NCI-H2081 (cell line): Measurements from ENCODE around the gene SUSD1.

ENCODE experiments used
- DNase-seq, 2 experiments: peaks; one replicate each; lab custom pipeline; 2025; lab: John Stamatoyannopoulos, UW

SUSD1 gene

DNA sequence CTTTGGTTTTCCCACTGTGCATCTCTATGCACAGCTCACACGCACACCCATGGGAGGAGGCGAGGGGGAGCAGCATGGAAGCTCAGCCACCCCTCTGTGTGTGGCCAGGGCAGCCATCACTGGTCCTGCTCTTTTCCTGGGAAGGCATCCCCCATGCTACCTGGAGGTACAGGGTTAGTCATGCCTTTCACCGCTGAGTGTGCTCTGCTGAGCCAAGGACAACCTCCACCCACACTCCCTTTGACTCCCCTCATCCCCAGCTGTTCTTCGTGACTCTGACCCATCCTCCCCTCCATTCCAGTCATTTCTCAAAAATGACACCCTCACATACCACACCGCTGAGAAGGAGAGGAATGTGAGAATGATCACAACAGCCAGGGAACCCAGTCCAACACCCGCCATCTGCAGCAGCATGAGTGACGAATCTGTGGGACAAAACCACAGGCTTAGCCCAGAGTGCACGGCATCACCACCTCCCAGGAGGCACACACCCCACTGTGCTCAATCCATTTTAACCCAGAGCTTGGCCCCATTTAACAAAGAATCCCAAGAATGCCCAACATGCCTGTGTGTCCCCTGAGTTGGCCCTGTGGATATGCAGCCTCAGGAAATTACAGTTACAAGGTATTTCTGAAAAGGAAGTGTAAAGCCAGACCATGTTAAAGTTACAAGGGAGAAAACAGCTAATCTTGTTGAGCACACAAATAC lies 133.4 kb downstream of the SUSD1 start:
- no peak for DNase-seq

DNA sequence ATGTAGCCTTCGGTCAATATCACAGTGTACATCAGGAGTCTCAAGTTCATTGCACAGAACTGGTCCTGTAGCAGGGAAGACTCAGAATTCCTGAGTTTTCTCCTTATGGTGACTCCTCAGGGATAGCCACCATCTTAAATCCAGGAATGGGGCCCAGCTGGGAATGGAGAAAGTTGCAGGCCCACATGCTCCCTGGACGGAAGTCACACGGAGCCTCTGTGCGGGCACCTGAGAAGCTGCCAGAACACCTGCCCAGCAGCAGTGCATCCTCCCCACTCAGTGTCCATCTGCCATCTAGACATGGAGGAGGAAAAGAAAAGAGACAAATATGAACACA lies 133.9 kb downstream of the SUSD1 start:
- no peak for DNase-seq

DNA sequence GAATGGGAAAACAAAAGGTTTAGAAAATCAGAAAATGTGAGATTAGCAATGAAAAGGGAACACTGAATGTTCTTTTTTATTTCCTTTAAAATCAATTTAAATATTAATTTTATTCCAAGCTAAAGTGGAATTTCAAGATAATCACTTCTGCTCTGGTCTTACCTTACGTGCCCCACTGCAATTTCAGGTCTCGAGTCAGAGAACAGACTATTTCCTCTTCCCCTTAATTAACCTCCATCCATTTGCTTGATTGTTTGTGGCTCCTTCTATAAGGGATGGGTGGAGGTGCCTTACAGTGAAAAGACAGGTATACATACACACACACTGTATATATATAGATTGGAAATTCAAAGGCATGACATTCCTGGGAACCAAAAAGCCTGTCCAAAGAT lies 137.1 kb downstream of the SUSD1 start:
- no peak for DNase-seq

DNA sequence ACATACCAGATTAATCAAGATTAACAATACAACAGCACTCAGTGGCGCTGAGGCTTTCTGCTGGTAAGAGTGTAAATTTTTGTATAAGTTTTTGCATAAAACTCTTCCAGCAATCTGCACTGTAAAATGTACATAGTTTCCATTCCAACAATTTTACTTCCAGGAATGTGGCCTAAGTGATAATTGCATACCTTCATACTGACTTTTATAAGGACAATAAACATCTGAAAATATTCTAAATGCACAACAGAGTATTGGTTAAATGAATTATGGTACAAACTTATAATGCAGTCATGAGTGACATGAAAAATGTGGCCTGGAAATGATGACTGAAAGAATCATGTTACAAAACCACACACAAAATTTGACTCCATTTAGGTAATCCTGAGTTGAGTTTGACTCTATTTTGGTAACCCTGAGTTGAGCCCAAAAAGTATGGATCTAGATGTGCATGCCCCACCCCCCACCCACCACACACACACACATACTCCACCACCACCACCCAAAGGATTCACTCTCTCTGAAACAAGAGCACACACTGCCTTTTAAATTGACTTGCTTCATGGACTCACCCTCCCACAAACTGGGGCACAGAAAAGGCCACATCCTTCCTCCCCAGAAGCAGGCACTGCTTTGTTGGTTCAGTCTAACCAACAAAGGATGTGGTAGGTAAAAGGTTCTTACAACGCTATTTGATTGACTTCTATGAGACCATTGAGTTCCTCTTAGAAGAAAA lies 137.6 kb downstream of the SUSD1 start:
- peak; percentile 9 to 12 for DNase-seq

DNA sequence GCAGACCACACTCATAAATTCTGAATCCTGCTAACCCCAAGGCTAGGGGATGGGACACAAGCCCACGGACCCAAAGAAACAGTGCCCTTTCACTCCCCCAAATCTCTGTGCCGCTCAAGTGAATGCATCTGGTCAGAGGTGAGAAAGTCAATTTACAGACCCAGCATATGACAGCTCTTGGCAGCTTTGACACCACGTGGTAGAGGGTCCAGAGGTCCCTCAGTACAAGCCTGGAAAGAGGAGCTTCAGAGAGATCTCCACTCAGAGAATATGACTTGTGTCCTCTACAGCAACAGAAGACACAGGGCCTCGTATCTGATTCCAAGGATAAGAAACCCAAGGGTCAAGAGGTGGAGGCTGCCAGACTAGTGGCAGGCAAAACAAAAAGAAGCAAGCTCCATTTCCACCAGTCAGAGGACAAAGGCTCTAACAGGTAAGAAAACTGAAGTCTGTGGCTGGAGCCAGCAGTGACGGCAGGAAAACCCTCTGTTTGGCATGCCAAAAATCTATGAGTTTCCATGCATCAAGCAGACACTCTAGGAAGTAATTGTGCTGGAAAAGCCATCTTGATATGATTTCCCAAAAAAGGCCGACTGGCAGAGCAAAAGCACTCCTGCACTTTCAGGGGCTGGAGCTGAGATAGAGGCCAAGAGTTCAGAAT lies 139.8 kb downstream of the SUSD1 start:
- no peak for DNase-seq

DNA sequence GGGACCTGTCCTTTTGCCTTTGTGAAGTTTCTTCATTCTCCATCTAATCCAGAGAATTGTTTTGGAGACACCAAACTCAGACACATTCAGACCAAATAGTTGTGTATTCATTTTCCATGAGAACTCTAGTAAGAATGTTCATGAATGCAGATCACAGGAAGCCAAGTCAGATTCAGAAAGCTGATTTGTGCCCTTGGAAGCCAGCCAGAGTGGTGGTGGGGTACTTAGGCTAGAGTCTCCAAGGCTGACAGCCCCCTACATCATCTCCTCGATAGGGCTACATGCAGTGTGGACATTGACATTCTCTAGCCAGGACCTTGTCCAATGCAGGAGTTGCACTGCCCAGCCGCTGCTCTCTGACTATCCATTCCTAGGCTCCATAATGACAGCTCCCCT lies 140.9 kb downstream of the SUSD1 start:
- DNase-seq, result no peak

- no peak for DNase-seq
These were observed 141.6 kb downstream of the SUSD1 start for GRCh38 chr9:112033237-112034215.

DNA sequence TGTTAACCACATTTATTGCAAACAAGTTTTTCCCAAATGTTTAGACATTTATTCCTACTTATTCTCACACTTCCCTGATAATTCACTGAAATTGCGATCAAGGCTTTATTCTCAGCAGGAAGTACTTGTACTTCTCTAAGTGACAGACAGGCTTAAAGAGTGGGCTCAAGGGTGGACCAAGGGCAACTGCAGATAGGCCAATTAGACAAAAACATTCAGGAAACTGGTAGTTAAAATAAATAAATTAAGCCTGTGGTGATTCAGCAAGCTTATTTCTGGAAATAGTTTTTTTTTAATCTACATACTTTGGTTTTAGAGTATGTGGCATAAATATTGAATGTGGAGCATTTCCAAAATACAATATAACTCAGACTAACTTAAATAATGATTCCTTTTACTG lies 142.4 kb downstream of the SUSD1 start:
- no peak for DNase-seq

GRCh38 chr9:112032009-112032408 lies 143.1 kb downstream of the SUSD1 start:
- DNase-seq, result no peak

- DNase-seq, result no peak
These were observed 143.7 kb downstream of the SUSD1 start for GRCh38 chr9:112031400-112031799.

DNA sequence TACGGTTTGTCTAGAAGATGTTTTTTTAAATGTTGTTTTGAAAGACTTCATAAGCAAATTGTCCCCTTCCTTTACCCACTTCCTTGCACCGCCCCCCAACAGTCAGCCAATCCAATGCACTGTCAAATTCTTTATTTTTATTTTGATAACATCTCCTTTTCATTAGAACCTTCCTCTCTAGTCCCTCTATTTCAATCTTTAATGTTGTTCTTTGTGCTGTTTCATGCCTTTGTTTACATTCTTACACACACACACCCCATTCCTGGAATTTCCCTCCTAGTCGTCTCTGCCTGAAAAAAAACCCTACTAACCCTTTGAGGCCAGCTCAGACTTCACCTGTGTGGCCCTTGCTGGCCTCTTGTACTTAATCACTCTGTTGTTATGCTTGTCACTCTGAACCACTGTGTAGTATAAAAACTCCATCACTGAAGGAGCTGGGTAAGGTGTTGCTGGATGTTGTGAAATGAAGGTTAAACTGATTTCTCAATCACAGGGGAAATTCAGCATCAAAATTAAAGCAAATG lies 145.1 kb downstream of the SUSD1 start:
- DNase-seq, result no peak

- no peak for DNase-seq
These were observed 146.6 kb downstream of the SUSD1 start for GRCh38 chr9:112028242-112029221.

- DNase-seq, result no peak
These were observed 149.2 kb downstream of the SUSD1 start for GRCh38 chr9:112025850-112026249.

DNA sequence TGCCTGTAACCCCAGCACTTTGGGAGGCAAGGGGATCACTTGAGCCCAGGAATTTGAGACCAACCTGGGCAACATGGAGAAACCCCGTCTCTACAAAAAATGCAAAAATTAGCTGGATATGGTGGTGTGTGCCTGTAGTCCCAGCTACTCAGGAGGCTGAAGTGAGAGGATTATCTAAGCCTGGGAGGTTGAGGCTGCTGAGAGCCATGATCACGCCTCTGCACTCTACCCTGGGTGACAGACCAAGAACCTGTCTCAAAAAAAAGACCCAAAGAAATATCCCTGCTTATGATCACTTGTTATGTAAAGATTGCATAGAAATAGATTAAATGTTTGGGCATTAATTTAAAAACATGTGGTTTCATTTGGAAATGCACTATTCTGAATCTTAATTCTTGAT lies 153.4 kb downstream of the SUSD1 start:
- no peak for DNase-seq

DNA sequence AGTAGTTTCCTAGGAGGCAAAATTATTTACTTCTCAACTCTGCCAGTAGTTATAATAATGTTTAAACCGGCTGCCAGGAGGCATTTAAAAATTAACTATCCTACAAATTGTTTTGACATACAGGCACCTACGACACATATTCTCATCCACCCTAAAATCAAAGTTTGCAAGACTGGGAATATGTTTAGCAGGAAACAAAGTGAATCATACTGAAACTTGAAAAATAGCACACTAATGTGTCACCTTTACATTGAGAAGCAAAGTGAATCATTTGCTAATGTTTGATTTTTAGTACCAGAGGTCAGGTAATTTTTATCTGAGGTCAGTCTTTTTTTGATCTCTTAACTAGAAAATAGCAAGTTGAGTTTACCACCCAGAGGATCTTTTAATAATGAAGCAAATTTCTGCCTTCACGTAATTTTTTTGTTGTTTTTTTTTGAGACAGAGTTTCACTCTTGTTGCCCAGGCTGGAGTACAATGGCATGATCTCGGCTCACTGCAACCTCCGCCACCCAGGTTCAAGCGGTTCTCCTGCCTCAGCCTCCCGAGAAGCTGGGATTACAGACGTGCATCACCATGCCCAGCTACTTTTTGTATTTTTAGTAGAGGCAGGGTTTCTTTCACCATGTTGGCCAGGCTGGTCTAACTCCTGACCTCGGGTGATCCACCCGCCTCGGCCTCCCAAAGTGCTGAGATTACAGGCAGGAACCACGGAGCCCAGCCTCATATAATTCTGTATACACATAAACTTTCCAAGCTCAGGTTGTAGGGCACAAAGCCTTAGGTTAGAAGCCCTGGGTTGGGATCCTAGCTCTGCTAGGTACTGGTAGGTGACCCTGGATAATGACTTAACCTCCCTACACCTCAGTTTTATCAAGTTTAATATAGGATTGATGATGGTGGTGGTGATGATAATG lies 154.2 kb downstream of the SUSD1 start:
- no peak for DNase-seq

DNA sequence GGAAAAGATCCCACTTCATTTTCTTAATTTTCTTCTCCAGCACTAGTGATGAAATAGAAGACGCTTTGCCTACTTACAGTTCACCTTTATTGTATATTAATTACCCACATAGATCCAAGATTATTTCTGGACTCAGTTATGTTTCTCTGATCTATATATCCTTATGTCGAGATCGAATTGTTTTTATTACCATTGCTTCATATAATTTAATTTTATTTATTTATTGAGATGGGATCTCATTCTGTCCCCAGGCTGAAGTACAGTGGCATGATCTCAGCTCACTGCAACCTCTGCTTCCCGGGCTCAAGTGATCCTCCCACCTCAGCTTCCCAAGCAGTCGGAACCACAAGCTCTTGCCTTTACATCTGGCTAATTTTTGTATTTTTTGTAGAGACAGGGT lies 157.2 kb downstream of the SUSD1 start:
- no peak for DNase-seq

DNA sequence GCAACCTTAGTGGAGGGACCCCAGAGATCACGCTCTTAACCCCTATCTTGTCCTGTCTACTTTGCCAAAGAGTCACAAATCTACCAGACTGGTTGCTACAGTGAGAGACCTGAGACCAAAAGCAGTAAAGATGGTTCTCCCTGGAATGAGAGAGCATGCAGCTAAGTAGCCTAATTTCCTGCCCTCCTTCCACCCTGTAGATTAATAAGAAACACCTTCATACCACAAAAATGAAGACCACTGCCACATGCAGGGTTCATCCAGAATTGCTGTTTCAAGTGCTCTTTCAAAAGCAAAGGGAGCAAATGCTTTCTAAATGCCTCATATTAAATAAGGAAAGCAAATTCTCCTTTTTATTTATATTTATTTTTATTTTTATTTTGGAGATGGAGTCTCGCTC lies 159.4 kb downstream of the SUSD1 start:
- no peak for DNase-seq

GRCh38 chr9:112015149-112015548 lies 159.9 kb downstream of the SUSD1 start:
- no peak for DNase-seq

GRCh38 chr9:112013266-112013665 lies 161.8 kb downstream of the SUSD1 start:
- no peak for DNase-seq
